ENCODE measurements around the gene SDK2. TPM values are rescaled to one million over a fixed set of nuclear protein-coding genes. Genes with fewer than 3 reads are reported as not detected.
A peak's percentile ranks its signal among the peaks of the same experiment; 100 is the strongest.

The SDK2 gene
- total and polyA plus RNA-seq, 2 of the 8 experiments (the other 6 are each of a cell fraction or from before 2014, with no cell fraction given): 3.9 to 4.1 TPM

GRCh38 chr17:73541561-73541981 is 102.7 kb downstream of the SDK2 start:
- Histone ChIP-seq H3K27me3 (replicated peaks in 1 of 4; ENCODE audit: control insufficient read depth in 3 of 4, extremely low read depth in 1 of 4, insufficient read depth in 3 of 4, low read length in 3 of 4) (no peaks in the 10 kb centered on the region), H3K23me2 (ENCODE audit: low read depth, low read length) (no peaks in the 10 kb centered on the region), H2BK120ac (replicated peaks; ENCODE audit: low read depth, low read length) (no peak overlapping the region), H2BK20ac (ENCODE audit: low read length) (peak overlapping the region; percentile 72; the same call in 1 of the 2 replicates), H2AK5ac (ENCODE audit: low read depth, low read length) (0 out of 2 replicates have a peak overlapping the region, but pooled peaks have one; percentile 26), H3K79me1 (ENCODE audit: low read depth, low read length) (no peaks in the 10 kb centered on the region), H4K20me1 (replicated peaks in 1 of 2; ENCODE audit: control insufficient read depth in 1 of 2, insufficient read depth in 2 of 2, low read length in 2 of 2) (no peaks in the 10 kb centered on the region), H3K9ac (replicated peaks in 1 of 4; ENCODE audit: extremely low read depth in 1 of 4, low read depth in 3 of 4, low read length in 3 of 4) (no peak overlapping the region; a peak in 1 of 7 replicates), H3K9me3 (ENCODE audit: insufficient read depth in 2 of 2, low read depth in 1 of 2, low read length in 1 of 2) (no peaks in the 10 kb centered on the region), H3K79me2 (ENCODE audit: control insufficient read depth in 1 of 2, insufficient read depth in 2 of 2, low read length in 2 of 2) (no peaks in the 10 kb centered on the region), H3K4ac (replicated peaks; ENCODE audit: insufficient read length, low read depth, low read length) (no peak overlapping the region), H3K23ac (ENCODE audit: insufficient read length) (no peak overlapping the region), H3K4me3 (ENCODE audit: extremely low read depth in 1 of 4, insufficient read depth in 2 of 4, low read depth in 3 of 4, low read length in 4 of 4) (no peak overlapping the region), H4K8ac (ENCODE audit: extremely low read depth, insufficient read depth, low read length) (no peak overlapping the region), H3K14ac (ENCODE audit: insufficient read length) (no peak overlapping the region), H2AFZ (ENCODE audit: low read length) (no peak overlapping the region), H3K18ac (ENCODE audit: extremely low read depth, low read length) (no peak overlapping the region; the same call in 1 of the 2 replicates), H3K27ac (ENCODE audit: low read depth, low read length) (no peak overlapping the region), H2BK5ac (ENCODE audit: low read depth, low read length) (0 out of 2 replicates have a peak overlapping the region, but pooled peaks have one; percentile 66), H3K4me1 (replicated peaks in 1 of 4; ENCODE audit: control insufficient read depth in 3 of 4, insufficient read depth in 4 of 4, low read length in 3 of 4) (peaks cover 0 to 32% (median 12%) of the 10 kb centered on the region in 4 experiments; a peak in 6 of 7 replicates), H3K36me3 (ENCODE audit: control insufficient read depth in 2 of 4, insufficient read depth in 4 of 4, low read length in 3 of 4) (no peaks in the 10 kb centered on the region), H4K5ac (ENCODE audit: insufficient read length, low read depth, low read length) (no peak overlapping the region), H2BK12ac (ENCODE audit: low read depth, low read length) (0 out of 2 replicates have a peak overlapping the region, but pooled peaks have one; percentile 17), H4K91ac (replicated peaks; ENCODE audit: insufficient read length, low read length) (peak overlapping the region; percentile 29), H2BK15ac (ENCODE audit: low read length) (no peak overlapping the region), H3K56ac (replicated peaks; ENCODE audit: insufficient read length, low read depth, low read length) (no peak overlapping the region), H3K4me2 (ENCODE audit: insufficient read depth in 1 of 2, low read depth in 2 of 2, low read length in 2 of 2) (no peak overlapping the region)
- no peak for TF ChIP-seq SRF (IDR thresholded peaks at IDR 0.05; ENCODE audit: low read depth, low read length)
- TF ChIP-seq BCL11A (IDR thresholded peaks at IDR 0.05; ENCODE audit: low read depth in 2 of 2, low read length in 2 of 2): no peak
- no peak for TF ChIP-seq YY1 (IDR thresholded peaks at IDR 0.05; ENCODE audit: low read depth, low read length)
- no peak for TF ChIP-seq POU5F1 (IDR thresholded peaks at IDR 0.05; ENCODE audit: low read depth, low read length)
- no peak for TF ChIP-seq RNF2 (IDR thresholded peaks at IDR 0.05; ENCODE audit: borderline replicate concordance, low read depth, low read length, missing control alignments, poor library complexity, severe bottlenecking)
- TF ChIP-seq E2F6 (IDR thresholded peaks at IDR 0.05): no peak
- no peak for TF ChIP-seq SP1 (IDR thresholded peaks at IDR 0.05; ENCODE audit: low read depth, low read length)
- no peak for TF ChIP-seq CHD1 (IDR thresholded peaks at IDR 0.05; ENCODE audit: low read depth, low read length)
- no peak for TF ChIP-seq EGR1 (IDR thresholded peaks at IDR 0.05; ENCODE audit: borderline replicate concordance, low read depth, low read length)
- TF ChIP-seq TEAD4 (IDR thresholded peaks at IDR 0.05; ENCODE audit: low read depth, low read length): no peak
- no peak for TF ChIP-seq CTBP2 (IDR thresholded peaks at IDR 0.05; ENCODE audit: borderline replicate concordance, insufficient read depth, insufficient read length, low read length)
- no peak for TF ChIP-seq POLR2AphosphoS5 (IDR thresholded peaks at IDR 0.05; ENCODE audit: low read depth, low read length)
- POLR2A ChIA-PET (ENCODE audit: partially characterized antibody): no interaction called here
- DNase-seq (ENCODE audit: low read depth in 1 of 2, low spot score in 2 of 2) (no peak), FAIRE-seq (no peak)
- 91% methylated on average over 16 of the region's 16 CpGs; no CpG with 5 or more reads in 1 of the 2 experiments for WGBS, 2 experiments (ENCODE audit: extremely low coverage in 1 of 2, insufficient coverage in 1 of 2, insufficient read length in 1 of 2, insufficient replicate concordance in 2 of 2, low coverage in 1 of 2, low lambda C conversion rate in 2 of 2, missing lambda C conversion rate in 1 of 2)
- CTCF ChIA-PET (ENCODE audit: partially characterized antibody): interaction anchor here (0.8 to 2.4 kb wide), 5 partner anchors 9 to 112 kb away, joined by 3 to 10 read pairs (median 3); no protein-coding TSS in a partner anchor
